NCI-H1694 (cell line): ENCODE results near the gene RYR1.
A peak's percentile ranks its signal among the peaks of the same experiment; 100 is the strongest.
"Not testable (repeated sequence)": the region's sequence is repeated elsewhere in the genome, so short reads cannot be mapped to it uniquely, and the experiment has no call there.

Source experiments
- DNase-seq: peaks from one replicate; lab custom pipeline; 2025; lab: John Stamatoyannopoulos, UW

Gene RYR1

DNA sequence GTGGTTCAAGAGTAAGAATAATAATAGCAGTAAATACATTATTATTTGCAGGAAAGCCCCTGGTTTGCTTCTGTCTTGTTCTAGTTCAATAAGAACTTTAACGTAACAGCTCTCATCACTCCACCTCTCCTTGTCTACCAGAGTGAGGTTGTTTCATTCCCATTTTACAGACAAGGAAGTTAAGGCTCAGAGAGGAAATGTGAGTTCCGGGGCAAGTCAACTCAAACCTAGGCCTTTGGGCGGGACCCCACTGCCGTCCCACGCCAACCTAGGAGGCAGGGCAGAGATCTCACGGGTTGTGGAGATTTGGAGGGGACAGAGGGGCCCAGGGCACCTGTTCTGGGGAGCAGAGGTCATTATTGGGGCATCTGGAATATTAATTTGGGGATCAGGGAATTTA is 182.8 kb downstream of the RYR1 start:
- no peak for DNase-seq

DNA sequence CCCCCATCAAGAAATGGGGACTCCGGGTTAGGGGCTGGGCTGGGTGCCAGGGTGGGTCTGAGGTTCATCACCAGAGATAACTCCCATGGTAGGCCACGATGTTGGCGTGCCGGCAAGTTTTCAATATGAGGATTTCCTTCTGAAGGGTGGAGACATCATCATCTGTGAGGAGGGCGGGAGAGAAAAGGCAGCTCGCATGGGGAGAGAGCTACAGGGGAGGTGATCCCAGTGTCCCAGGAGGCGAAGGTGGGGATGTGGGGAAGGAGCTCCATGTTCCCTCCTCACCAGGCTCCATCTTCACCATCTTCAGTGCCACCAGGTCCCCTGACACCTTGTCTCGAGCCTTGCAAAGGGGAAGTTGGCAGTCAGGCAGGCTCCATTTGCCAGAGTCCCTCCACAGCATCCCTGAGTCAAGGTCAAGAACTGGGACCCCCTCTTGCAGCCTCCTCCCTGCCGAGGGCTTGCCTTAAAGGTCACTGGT is 183.8 kb downstream of the RYR1 start:
- DNase-seq, result no peak

DNA sequence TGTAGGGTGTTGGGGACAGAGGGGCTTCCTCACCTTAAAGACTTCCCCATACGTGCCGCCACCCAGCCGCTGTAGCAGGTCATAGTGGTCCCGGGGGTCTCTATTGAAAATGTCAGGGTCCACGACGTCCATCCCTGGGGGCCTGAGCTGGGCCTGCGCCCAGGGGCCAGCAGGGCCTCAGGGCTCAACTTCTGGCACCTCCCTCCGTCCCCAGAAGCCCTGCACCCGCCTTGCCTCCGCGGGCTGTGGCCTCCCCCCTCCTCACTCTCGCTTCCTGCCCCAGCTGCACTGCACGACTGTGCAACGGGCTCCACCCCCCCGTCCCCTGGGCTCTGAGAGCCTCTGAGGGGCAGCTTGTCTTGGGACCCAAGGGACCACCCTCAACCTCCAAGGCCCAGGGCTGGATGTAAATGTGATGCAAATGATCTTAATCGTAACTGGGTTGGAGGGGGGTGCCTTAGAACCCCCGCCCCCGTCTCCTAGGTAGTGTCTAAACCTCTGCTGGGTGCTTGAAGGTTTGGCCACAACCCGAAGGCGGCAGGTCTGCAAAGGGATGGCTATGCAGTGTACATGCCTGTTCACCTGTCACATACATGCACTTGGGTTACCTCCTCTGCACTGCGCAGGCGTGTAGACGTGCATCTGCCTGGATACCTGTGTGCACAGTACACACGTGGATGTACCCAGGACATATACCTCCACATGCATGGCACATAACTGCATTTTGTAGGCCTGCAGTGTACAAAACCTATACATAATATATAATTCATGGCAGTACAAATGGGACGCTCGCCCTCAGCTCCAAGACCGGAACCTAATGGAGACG is 184.5 kb downstream of the RYR1 start, which contains the start of gene MAP4K1:
Gene MAP4K1 (minus strand): TSS at position 190 of the 826 bp plus-strand sequence. CDS start 58 bp downstream, at position 132.
- no peak for DNase-seq

DNA sequence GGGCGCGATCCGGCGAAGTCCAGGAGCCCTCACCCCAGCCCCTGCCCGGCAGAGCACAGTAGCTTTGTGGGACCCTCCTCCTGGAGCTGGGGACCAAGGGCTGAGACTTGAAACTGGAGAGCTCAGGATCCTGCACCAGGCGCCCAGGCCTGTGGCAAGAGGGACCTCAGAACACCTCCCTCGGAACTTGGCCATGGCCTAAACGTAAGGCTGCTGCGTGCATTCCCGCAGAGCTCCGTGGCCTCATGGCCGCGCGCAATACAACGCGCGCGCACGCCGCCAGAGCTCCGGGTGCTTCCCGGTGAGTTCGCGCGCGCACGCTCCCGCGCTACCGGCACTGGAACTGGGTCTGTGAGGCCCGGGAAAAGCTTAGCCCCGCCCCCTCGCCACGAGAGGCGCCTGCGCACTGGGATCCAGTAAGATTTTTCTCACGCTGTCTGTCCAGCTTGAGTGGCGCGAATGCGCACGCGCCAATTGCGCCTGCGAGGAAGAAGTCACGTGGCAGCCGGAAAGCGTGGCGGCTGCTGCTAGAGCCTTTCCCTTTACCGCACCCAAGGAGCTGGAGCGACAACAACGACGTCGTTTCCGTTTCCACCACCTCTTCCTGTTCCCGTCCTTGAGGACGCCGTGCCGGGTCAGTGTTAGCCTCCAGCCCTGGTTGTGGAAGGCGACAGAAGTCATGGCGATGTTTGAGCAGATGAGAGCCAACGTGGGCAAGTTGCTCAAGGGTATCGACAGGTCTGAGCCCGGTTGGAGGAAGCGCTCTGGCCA is 185.3 kb downstream of the RYR1 start, which contains the start of gene EIF3K:
Gene EIF3K (plus strand): TSS at position 599 of the 771 bp plus-strand sequence. CDS start 81 bp downstream, at position 680.
- peak; percentile 98 for DNase-seq

DNA sequence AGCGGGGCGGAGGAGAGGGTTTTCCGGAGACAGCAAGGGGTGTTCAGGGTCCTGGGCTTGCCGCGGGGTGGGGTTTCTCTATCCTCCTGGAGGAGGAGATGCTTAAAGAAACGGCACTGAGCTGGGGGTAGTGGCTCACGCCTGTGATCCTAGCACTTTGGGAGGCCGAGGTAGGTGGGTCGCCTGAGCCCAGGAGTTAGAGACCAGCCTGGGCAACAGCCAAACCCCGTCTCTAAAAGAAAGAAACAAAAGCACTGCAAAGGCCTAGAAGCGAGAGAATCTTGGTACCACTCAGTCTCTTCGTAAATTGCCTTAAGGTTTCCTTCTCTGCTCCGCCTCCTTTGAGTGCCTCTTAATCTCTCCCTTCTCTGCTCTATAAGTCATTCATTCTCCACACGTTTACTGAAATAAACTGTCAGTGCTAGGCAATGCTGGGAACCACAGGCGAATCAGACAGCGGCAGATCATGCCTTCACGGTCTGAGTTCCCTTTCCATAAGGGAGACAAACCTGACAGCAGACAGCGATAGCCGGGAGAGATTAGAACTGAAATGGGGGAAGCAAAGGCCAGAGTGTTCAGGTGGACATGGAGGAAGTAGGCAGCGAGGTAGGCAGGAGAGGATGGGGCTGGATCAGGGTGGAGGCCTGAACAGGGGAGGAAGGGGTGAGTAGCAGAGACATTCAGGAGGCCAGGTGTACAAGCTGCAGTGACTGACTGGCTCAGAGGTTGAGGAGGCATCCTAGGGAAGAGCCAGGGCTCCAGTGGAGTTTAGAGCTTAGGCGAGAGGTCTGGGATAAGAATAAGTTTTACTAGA is 186.1 kb downstream of the RYR1 start:
- DNase-seq, result no peak

DNA sequence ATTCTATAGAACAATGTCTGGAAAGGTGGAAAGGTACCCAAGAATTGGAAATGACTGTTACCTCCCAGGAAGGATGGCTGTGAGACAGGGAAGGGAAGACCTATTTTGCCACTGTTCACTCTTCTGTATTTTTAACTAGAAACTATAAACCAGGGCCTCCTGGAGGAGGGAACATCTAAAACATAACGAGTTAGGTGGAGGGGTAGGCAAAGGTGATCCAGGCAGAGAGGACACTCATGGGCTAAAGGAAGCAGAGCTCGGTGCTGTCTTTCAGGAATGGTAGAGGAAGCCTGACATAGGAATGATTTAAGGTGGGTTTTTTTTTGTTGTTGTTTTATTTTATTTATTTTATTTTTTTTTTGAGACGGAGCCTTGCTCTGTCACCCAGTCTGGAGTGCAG is 191.3 kb downstream of the RYR1 start:
- no peak for DNase-seq

DNA sequence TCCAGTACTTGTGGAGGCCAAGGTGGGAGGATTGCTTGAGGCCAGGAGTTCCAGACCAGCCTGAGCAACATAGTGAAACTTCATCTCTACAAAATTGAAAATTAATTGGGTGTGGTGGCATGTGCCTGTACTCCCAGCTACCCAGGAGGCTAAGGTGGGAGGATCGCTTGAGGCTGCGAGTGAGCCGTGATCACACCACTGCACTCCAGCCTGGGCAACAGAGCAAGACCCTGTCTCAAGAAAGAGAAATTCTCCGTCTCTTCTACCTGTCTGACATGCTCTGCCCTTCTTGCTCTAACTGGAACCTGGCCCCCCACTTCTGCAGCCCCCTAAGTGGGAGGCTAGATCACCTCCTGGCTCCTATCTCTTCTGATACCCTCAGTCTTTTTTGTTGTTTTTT is 192.9 kb downstream of the RYR1 start:
- no peak for DNase-seq

DNA sequence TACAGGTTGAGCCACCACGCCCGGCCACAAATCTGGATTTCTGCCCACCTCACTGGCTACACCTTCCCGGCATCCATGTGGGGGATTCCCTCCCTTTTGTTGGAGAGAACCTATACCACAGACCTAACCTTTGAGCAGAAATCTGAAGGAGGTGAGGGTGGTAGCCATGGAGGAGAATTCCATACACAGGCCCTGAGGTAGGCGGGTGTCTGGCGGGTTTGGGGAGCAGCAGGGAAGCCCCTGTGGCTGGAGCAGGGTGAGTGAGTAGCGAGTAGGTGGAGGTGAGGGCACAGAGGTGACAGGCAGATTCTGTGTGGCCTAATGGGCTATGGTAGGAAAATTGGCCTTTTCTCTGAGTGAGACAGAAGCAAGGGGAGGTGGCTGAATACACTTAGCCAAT is 196.1 kb downstream of the RYR1 start:
- no peak for DNase-seq

DNA sequence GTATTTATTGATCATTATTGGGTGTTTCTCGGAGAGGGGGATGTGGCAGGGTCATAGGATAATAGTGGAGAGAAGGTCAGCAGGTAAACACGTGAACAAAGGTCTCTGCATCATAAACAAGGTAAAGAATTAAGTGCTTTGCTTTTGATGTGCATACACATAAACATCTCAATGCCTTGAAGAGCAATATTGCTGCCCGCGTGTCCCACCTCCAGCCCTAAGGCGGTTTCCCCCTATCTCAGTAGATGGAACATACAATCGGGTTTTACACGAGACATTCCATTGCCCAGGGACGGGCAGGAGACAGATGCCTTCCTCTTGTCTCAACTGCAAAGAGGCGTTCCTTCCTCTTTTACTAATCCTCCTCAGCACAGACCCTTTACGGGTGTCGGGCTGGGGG is 197.8 kb downstream of the RYR1 start:
- not testable (repeated sequence) for DNase-seq

DNA sequence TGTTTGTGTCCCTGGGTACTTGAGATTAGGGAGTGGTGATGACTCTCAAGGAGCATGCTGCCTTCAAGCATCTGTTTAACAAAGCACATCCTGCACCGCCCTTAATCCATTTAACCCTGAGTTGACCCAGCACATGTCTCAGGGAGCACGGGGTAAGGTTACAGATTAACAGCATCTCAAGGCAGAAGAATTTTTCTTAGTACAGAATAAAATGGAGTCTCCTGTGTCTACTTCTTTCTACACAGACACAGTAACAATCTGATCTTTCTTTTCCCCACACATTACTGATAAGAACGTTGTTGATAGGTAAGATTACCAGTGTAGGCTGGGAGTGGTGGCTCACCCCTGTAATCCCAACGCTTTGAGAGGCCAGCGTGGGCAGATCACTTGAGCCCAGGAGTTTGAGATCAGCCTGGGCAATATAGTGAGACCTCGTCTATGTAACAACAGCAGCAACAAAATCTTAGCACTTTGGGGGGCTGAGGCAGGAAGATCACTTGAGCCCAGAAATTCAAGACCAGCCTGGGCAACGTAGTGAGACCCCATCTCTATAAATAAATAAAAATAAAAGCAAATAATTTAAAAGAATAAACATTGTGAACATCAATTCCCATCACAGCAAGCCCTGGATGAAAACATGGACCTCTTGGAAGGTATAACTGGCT is 198.5 kb downstream of the RYR1 start:
- not testable (repeated sequence) for DNase-seq

DNA sequence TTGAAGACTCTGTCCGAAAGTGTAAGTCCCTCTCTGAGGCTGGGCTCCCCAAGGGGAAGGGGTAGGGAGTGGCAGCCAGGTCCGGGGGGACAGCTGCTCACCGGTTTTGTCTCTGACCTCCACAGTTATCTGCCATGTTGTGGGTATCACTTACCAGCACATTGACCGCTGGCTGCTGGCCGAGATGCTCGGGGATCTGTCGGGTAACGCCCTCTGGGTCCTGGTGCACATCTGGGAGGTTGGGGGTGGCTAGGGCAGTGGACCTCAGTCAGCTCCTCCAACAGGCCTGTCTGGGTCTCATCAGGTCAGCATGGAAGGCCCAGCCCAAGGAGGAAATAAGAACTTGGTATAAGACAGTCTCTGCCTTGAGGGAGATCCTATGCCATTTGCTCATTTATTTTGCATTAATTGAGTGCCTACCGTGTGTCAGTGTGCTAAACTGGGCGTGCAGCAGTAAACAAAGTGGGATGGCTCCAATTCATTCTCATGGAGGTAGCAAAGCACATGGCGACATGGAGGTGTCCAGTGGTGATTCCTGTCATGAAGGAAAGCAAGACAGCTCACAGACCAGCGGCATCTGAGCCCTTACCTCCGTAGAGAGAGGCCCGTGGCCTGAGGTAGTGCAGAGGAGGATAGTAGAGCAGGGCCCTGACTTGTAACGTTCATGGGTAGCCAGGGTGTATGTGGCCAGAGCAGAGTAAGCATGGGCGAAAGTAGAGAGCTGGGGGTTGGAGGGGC is 199.2 kb downstream of the RYR1 start:
- DNase-seq, result no peak

DNA sequence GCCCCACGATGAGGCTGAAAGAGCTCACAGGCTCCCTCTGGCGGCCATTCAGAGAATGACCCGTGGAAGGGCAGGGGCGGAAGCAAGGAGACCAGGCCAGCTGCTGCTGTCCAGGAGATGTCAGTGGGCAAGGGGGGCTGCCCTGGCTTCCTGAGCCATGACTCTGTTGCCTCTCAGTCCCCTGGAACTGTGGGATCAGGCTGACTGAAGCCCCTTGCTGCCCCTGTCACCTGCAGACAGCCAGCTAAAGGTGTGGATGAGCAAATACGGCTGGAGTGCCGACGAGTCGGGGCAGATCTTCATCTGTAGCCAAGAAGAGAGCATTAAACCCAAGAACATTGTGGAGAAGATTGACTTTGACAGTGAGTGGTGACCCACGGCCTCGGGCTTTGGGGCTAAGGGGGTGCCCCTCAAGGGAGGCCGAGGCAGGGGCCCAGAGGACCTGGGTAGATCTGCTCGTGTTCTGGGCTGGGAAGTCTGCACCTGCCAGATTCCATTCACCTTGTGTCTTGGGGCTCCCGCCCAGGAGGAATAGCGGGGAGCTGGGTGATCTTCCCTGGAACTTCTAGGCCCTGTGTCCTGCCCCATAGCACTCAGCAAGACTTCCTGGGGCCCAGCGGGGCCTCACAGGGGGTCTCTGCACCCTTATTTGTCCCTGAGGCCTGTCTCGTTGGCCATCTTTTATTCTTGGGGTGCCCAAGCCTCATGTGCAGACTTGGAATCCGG is 201.4 kb downstream of the RYR1 start:
- peak; percentile 51 for DNase-seq

DNA sequence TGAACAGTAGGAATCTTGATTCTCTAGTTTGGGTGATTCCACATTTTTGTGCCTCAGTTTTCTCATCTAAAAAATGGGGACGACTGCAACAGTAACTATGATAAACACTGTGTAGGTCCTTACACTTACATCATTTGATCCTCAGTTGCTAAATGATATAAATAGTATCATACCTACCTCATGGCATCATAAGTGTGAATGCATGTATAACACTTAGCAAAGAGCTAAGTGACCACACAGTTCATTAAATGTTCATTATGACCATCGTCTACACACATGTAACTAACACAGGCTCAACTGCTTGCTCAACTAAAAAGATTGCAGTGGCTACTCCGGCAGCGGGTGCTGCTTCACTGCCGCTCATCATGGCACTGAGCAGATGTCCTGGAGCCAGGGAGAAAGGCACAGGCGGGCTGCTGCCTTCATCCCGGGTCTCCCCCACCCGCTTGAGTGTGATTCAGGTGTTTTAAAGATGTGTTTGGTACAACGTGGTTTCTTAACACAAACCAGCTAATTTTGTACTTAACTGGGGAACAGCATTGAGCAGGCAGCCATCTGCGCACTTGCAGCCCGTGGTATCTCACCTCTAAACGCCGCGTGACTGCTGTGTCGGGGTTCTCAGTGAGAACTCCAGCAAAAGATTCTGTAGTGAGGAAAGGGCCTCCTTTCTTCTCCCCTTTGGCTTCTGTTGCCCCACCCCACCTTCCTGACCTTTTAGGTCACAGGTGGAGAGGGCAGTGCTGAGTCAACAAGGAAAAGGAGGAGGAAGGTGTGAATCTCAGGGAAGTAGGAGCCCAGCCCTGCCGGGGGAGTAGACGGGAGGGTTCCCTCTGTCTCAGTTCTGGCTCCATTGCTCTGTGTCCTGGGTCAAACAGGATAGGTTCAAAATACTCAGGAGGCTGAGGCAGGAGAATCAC is 202.2 kb downstream of the RYR1 start:
- DNase-seq, result no peak
